GM23248 (cell line): ENCODE data around the gene TRIB2. TPM values are rescaled to one million over a fixed set of nuclear protein-coding genes. Genes with fewer than 3 reads are reported as not detected.

ENCODE experiments used
- DNase-seq: peaks from one replicate; pipeline ENCODE4 v3.0.0-alpha.2; 2015
- H2AFZ ChIP-seq: fragments of 200-600 bp; sonication (generic); 2 replicates; pipeline ENCODE4 v1.6.1; 2016; ENCODE audit warnings: antibody characterized with exemption
- H3F3A ChIP-seq: fragments of 200-600 bp; sonication (generic); 2 replicates; pipeline ENCODE4 v1.6.1; 2016; ENCODE audit warnings: mild to moderate bottlenecking, antibody characterized with exemption, mixed run types; ENCODE audit not compliant: insufficient read depth
- H3K27ac ChIP-seq: fragments of 200-600 bp; sonication (generic); 2 replicates; pipeline ENCODE4 v1.5.1; 2016; ENCODE audit warnings: mild to moderate bottlenecking
- H3K27me3 ChIP-seq: fragments of 200-600 bp; sonication (generic); replicated peaks from 2 replicates; pipeline ENCODE4 v1.6.1; 2016; ENCODE audit warnings: mild to moderate bottlenecking; ENCODE audit not compliant: insufficient read depth
- H3K36me3 ChIP-seq: fragments of 200-600 bp; sonication (generic); 2 replicates; pipeline ENCODE4 v1.6.1; 2016; ENCODE audit warnings: low read depth, mild to moderate bottlenecking
- H3K4me1 ChIP-seq: fragments of 200-600 bp; sonication (generic); 2 replicates; pipeline ENCODE4 v1.6.1; 2016; ENCODE audit warnings: mild to moderate bottlenecking; ENCODE audit not compliant: insufficient read depth
- H3K4me2 ChIP-seq: fragments of 200-600 bp; sonication (generic); one replicate; pipeline ENCODE4 v1.6.1; 2016; ENCODE audit warnings: mild to moderate bottlenecking; ENCODE audit not compliant: unreplicated experiment
- H3K4me3 ChIP-seq: fragments of 200-600 bp; sonication (generic); 2 replicates; pipeline ENCODE4 v1.5.1; 2016; ENCODE audit warnings: mild to moderate bottlenecking
- H3K79me2 ChIP-seq: fragments of 200-600 bp; sonication (generic); 2 replicates; pipeline ENCODE4 v1.6.1; 2016; ENCODE audit warnings: mild to moderate bottlenecking; ENCODE audit not compliant: insufficient read depth
- H3K9ac ChIP-seq: fragments of 200-600 bp; sonication (generic); 2 replicates; pipeline ENCODE4 v1.6.1; 2016; ENCODE audit warnings: mild to moderate bottlenecking
- H3K9me2 ChIP-seq: fragments of 200-600 bp; sonication (generic); 2 replicates; pipeline ENCODE4 v1.6.1; 2016; ENCODE audit warnings: mixed run types, mild to moderate bottlenecking, moderate library complexity; ENCODE audit not compliant: insufficient read depth
- H3K9me3 ChIP-seq: fragments of 200-600 bp; sonication (generic); one replicate; pipeline ENCODE4 v1.6.1; 2017; ENCODE audit warnings: low read depth
- H4K20me1 ChIP-seq: fragments of 200-600 bp; sonication (generic); 2 replicates; pipeline ENCODE4 v1.6.0; 2016; ENCODE audit not compliant: insufficient read depth
- EZH2 ChIP-seq: fragments of 200-600 bp; sonication (generic); IDR thresholded peaks from 2 replicates; pipeline ENCODE4 v1.6.1; 2018; ENCODE audit warnings: antibody characterized with exemption, mild to moderate bottlenecking; ENCODE audit not compliant: insufficient read depth, poor library complexity, severe bottlenecking
- EZH2phosphoT487 ChIP-seq: fragments of 200-600 bp; sonication (generic); IDR thresholded peaks from 2 replicates; pipeline ENCODE4 v1.6.1; 2018; ENCODE audit warnings: antibody characterized with exemption, moderate library complexity, mild to moderate bottlenecking, low read depth; ENCODE audit not compliant: insufficient read depth
- WGBS, 2 experiments: methylation state at CpG; one replicate each; pipeline ENCODE4 v1.1.6; 2015 to 2017; ENCODE audit warnings: low lambda C conversion rate in 2 of 2, low coverage in 1 of 2; ENCODE audit errors: missing lambda C conversion rate in 2 of 2; 5-methylcytosine and 5-hydroxymethylcytosine counted together
- in situ Hi-C: fragments of 300-500 bp; cut with MboI; formaldehyde crosslinking; loops from 2 replicates; pipeline ENCODE4 v1.15.0; 2020
- polyA plus RNA-seq: library from polyadenylated mRNA; unstranded; fragments of >200 nt; fragmentation: Nextera tagmentation; extraction: Ambion mirVana; gene quantifications from 2 replicates; pipeline ENCODE4 v1.2.1, GENCODE V29; 2016
- total RNA-seq: library from RNA; depleted of rRNA; stranded (reverse); fragments of >200 nt; shearing (Covaris generic); gene quantifications from 2 replicates; pipeline ENCODE4 v1.2.3, GENCODE V29; 2014

The TRIB2 gene
- total and polyA plus RNA-seq, 2 experiments from 2014 or later: 31.5 to 46.9 TPM

GRCh38 chr2:12685956-12686355 lies 30.8 kb upstream of the TRIB2 start:
- Histone ChIP-seq H3K27me3 (no peaks in the 10 kb centered on the region), H4K20me1 (no peaks in the 10 kb centered on the region), H3K36me3 (no peaks in the 10 kb centered on the region), H3K9ac (no peak overlapping the region), H3K4me3 (no peak overlapping the region), H3K4me1 (peaks cover 17% of the 10 kb centered on the region), H2AFZ (no peak overlapping the region), H3F3A (0 out of 2 replicates have a peak, but pooled peaks cover 10% of the 10 kb centered on the region), H3K79me2 (no peaks in the 10 kb centered on the region), H3K27ac (no peak overlapping the region), H3K9me2 (no peaks in the 10 kb centered on the region), H3K4me2 (no peak overlapping the region), H3K9me3 (no peaks in the 10 kb centered on the region)
- in situ Hi-C loops: no loop called here
- whole genome bisulfite sequencing, 2 experiments: 94 to 97% methylated on average over 6 of the region's 6 CpGs
- DNase-seq: no peak
- TF ChIP-seq EZH2phosphoT487: no peak
- no peak for TF ChIP-seq EZH2

GRCh38 chr2:12686708-12687283 lies 29.9 kb upstream of the TRIB2 start:
- Histone ChIP-seq H3K9ac (no peak overlapping the region), H3K36me3 (no peaks in the 10 kb centered on the region), H3K4me2 (no peak overlapping the region), H3K9me3 (no peaks in the 10 kb centered on the region), H3K27ac (no peak overlapping the region), H4K20me1 (no peaks in the 10 kb centered on the region), H2AFZ (no peak overlapping the region), H3K79me2 (no peaks in the 10 kb centered on the region), H3F3A (0 out of 2 replicates have a peak, but pooled peaks cover 10% of the 10 kb centered on the region), H3K27me3 (no peaks in the 10 kb centered on the region), H3K9me2 (no peaks in the 10 kb centered on the region), H3K4me3 (no peak overlapping the region), H3K4me1 (peaks cover 17% of the 10 kb centered on the region)
- peak; percentile 62 for DNase-seq
- in situ Hi-C loops: no loop called here
- WGBS, 2 experiments: 40 to 42% methylated on average over 7 of the region's 7 CpGs
- TF ChIP-seq EZH2phosphoT487: no peak
- TF ChIP-seq EZH2: no peak

- Histone ChIP-seq H3K9ac (no peak overlapping the region), H3K4me3 (no peak overlapping the region), H3K27ac (no peak overlapping the region), H2AFZ (no peak overlapping the region), H3K9me3 (no peaks in the 10 kb centered on the region), H3K27me3 (no peaks in the 10 kb centered on the region), H4K20me1 (no peaks in the 10 kb centered on the region), H3F3A (0 out of 2 replicates have a peak, but pooled peaks cover 10% of the 10 kb centered on the region), H3K4me1 (peaks cover 17% of the 10 kb centered on the region), H3K4me2 (no peak overlapping the region), H3K79me2 (no peaks in the 10 kb centered on the region), H3K36me3 (no peaks in the 10 kb centered on the region), H3K9me2 (no peaks in the 10 kb centered on the region)
- in situ Hi-C loops: no loop called here
- WGBS, 2 experiments: 79% methylated on average over 4 of the region's 4 CpGs
- DNase-seq: peak; percentile 18
- TF ChIP-seq EZH2: no peak
- no peak for TF ChIP-seq EZH2phosphoT487
Measured at GRCh38 chr2:12688091-12688490, 28.6 kb upstream of the TRIB2 start.

- Histone ChIP-seq H4K20me1 (no peaks in the 10 kb centered on the region), H3K36me3 (no peaks in the 10 kb centered on the region), H2AFZ (no peak overlapping the region), H3K9me3 (no peaks in the 10 kb centered on the region), H3K27me3 (no peaks in the 10 kb centered on the region), H3K27ac (no peak overlapping the region), H3K9me2 (no peaks in the 10 kb centered on the region), H3K4me1 (peaks cover 17% of the 10 kb centered on the region), H3K9ac (no peak overlapping the region), H3K79me2 (no peaks in the 10 kb centered on the region), H3K4me3 (no peak overlapping the region), H3F3A (0 out of 2 replicates have a peak, but pooled peaks cover 9% of the 10 kb centered on the region), H3K4me2 (no peak overlapping the region)
- 58 to 62% methylated on average over 3 of the region's 3 CpGs for WGBS, 2 experiments
- no peak for TF ChIP-seq EZH2phosphoT487
- in situ Hi-C loops: no loop called here
- DNase-seq: no peak
Measured at GRCh38 chr2:12688893-12689292, 27.8 kb upstream of the TRIB2 start.

GRCh38 chr2:12693509-12693908 lies 23.2 kb upstream of the TRIB2 start:
- no peak overlapping the region for H3K4me3 ChIP-seq
- H2AFZ ChIP-seq: no peak overlapping the region
- H3K27ac ChIP-seq: no peak overlapping the region
- 51 to 53% methylated on average over 4 of the region's 4 CpGs for WGBS, 2 experiments
- H3K4me1 ChIP-seq: no peaks in the 10 kb centered on the region
- no peaks in the 10 kb centered on the region for H4K20me1 ChIP-seq
- H3K79me2 ChIP-seq: no peaks in the 10 kb centered on the region
- no peaks in the 10 kb centered on the region for H3K27me3 ChIP-seq
- H3K9me2 ChIP-seq: no peaks in the 10 kb centered on the region
- no peak overlapping the region for H3K9ac ChIP-seq
- H3K4me2 ChIP-seq: no peak overlapping the region
- no peak for DNase-seq
- H3K36me3 ChIP-seq: no peaks in the 10 kb centered on the region
- no peaks in the 10 kb centered on the region for H3K9me3 ChIP-seq
- in situ Hi-C loops: no loop called here
- no peaks in the 10 kb centered on the region for H3F3A ChIP-seq
- TF ChIP-seq EZH2: no peak
- no peak for TF ChIP-seq EZH2phosphoT487
